Measurements from ENCODE around the gene LHCGR.

DNA sequence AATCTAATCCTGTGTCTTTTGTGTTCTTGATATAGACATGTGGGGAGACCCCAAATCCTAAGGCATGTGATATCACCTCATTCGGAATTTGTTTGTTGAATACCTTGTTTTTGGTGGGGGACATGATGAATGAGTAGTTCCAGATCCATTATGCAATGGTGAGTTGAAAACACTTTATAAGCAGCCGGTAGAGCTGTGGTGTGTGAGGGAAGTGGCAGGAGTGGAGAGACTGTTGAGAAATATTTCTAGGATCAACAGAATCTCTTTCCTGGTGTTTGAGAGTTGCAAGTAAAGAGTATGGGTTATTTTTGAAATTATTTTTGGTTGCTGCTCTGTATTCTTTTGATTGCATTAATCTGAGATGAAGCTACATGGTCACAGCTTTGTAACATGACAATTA lies 34.4 kb downstream of the LHCGR start:
- TF ChIP-seq TEAD4 (CRISPR knock-in tag; IDR thresholded peaks at IDR 0.05), result no peak
- TF ChIP-seq ESRRA (CRISPR knock-in tag; IDR thresholded peaks at IDR 0.05; ENCODE audit: borderline replicate concordance), result no peak
- TF ChIP-seq, protein P1, sequence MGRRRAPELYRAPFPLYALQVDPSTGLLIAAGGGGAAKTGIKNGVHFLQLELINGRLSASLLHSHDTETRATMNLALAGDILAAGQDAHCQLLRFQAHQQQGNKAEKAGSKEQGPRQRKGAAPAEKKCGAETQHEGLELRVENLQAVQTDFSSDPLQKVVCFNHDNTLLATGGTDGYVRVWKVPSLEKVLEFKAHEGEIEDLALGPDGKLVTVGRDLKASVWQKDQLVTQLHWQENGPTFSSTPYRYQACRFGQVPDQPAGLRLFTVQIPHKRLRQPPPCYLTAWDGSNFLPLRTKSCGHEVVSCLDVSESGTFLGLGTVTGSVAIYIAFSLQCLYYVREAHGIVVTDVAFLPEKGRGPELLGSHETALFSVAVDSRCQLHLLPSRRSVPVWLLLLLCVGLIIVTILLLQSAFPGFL (CRISPR knock-in tag; IDR thresholded peaks at IDR 0.05; ENCODE audit: borderline replicate concordance), result no peak
- TF ChIP-seq, protein P2, sequence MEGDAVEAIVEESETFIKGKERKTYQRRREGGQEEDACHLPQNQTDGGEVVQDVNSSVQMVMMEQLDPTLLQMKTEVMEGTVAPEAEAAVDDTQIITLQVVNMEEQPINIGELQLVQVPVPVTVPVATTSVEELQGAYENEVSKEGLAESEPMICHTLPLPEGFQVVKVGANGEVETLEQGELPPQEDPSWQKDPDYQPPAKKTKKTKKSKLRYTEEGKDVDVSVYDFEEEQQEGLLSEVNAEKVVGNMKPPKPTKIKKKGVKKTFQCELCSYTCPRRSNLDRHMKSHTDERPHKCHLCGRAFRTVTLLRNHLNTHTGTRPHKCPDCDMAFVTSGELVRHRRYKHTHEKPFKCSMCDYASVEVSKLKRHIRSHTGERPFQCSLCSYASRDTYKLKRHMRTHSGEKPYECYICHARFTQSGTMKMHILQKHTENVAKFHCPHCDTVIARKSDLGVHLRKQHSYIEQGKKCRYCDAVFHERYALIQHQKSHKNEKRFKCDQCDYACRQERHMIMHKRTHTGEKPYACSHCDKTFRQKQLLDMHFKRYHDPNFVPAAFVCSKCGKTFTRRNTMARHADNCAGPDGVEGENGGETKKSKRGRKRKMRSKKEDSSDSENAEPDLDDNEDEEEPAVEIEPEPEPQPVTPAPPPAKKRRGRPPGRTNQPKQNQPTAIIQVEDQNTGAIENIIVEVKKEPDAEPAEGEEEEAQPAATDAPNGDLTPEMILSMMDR (IDR thresholded peaks at IDR 0.05), result no peak
- TF ChIP-seq SP1 (CRISPR knock-in tag; conservative IDR thresholded peaks at IDR 0.05), result no peak
